Activated CD4-positive, alpha-beta T cell treated with anti-CD3 and anti-CD28 coated beads, Interleukin-2, amount 50 U/mL, for 1 hour (primary cell): ENCODE results near the gene SERINC2.
"Not testable (repeated sequence)": the region's sequence is repeated elsewhere in the genome, so short reads cannot be mapped to it uniquely, and the experiment has no call there.

Experiments used
- DNase-seq: peaks from one replicate; pipeline ENCODE4 v3.0.0-alpha.2; 2020

SERINC2 gene

GRCh38 chr1:31416101-31416736 lies 3.2 kb downstream of the SERINC2 start:
- no peak for DNase-seq

- DNase-seq: no peak
Measured at GRCh38 chr1:31417148-31417547, 4.1 kb downstream of the SERINC2 start.

DNA sequence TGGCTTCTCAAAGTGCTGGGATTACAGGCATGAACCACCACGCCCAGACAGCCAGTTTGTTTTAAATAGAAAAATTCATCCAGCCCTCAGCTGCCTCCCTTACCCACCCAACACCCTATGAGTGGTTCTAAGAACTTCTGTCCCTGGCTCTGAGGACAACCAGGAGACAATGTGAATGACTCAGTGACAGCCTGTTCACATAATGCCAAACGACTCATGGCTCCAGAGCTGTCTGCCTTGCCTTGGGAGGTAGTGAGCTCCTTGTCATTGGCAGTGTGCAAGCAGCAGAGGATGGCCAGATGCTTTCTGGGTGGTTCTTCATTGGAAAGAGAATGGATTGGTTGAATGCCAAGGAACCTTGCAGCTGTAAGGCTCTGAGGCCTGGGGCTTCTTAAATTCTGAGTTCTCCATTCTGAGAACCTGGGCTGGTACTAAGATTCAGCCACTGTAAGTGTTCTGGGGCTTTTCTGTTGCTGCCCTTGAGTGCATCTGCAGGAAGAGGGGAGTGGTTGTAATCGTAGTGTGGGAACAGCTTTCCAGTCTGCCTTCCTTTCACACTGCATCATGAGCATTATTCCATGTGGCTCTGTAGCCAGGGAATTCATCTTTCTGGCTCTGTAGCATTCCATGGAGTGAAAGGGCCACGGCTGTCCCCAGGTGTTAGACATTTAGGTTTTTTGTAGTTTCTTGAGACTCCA lies 5.8 kb downstream of the SERINC2 start:
- no peak for DNase-seq

- DNase-seq: no peak
Measured at GRCh38 chr1:31420716-31421115, 7.7 kb downstream of the SERINC2 start.

- no peak for DNase-seq
Measured at GRCh38 chr1:31421371-31422040, 8.5 kb downstream of the SERINC2 start.

- DNase-seq: peak; percentile 57
Measured at GRCh38 chr1:31422505-31423319, 9.7 kb downstream of the SERINC2 start.

- no peak for DNase-seq
Measured at GRCh38 chr1:31423418-31423947, 10.5 kb downstream of the SERINC2 start.

DNA sequence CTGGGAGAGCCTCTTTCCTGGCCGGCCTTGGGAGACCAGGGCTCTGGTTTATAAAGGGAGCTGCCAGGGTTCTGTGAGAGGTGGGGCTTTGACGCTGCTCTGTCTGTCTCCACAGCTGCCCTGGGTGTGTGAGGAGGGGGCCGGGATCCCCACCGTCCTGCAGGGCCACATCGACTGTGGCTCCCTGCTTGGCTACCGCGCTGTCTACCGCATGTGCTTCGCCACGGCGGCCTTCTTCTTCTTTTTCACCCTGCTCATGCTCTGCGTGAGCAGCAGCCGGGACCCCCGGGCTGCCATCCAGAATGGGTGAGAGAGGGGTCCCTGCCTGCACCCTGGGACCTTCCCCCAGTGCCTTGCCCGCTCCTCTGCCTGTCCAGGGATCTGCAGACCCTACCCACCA lies 11.6 kb downstream of the SERINC2 start:
- no peak for DNase-seq

GRCh38 chr1:31425301-31426081 lies 12.5 kb downstream of the SERINC2 start:
- DNase-seq: no peak

GRCh38 chr1:31426249-31426922 lies 13.4 kb downstream of the SERINC2 start:
- DNase-seq: no peak

DNA sequence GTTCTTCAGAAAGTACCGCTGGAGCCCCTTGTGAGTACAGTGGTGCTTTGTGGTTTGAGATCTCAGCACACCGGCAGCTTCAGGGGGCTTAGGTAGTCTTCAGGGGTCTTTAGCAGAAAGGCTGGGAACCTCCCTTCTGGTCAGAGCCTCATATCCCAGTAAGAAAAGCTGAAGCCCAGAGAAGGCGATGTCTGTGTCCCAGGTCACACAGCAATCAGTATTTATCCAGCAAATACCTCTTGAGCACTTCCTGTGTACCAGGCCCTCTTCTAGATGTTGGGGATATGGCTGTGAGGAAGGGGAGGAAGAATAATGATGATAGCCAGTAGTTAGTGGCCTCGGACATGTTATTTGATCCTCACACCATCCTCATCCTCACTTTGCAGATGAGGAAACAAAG lies 14.3 kb downstream of the SERINC2 start:
- DNase-seq: no peak

GRCh38 chr1:31428436-31429221 lies 15.6 kb downstream of the SERINC2 start:
- DNase-seq: no peak

GRCh38 chr1:31429583-31429982 lies 16.6 kb downstream of the SERINC2 start:
- DNase-seq: no peak

GRCh38 chr1:31431351-31432257 lies 18.6 kb downstream of the SERINC2 start:
- DNase-seq: not testable (repeated sequence)

- DNase-seq: no peak
Measured at GRCh38 chr1:31432592-31433395, 19.8 kb downstream of the SERINC2 start.

GRCh38 chr1:31433396-31433930 lies 20.4 kb downstream of the SERINC2 start:
- no peak for DNase-seq

DNA sequence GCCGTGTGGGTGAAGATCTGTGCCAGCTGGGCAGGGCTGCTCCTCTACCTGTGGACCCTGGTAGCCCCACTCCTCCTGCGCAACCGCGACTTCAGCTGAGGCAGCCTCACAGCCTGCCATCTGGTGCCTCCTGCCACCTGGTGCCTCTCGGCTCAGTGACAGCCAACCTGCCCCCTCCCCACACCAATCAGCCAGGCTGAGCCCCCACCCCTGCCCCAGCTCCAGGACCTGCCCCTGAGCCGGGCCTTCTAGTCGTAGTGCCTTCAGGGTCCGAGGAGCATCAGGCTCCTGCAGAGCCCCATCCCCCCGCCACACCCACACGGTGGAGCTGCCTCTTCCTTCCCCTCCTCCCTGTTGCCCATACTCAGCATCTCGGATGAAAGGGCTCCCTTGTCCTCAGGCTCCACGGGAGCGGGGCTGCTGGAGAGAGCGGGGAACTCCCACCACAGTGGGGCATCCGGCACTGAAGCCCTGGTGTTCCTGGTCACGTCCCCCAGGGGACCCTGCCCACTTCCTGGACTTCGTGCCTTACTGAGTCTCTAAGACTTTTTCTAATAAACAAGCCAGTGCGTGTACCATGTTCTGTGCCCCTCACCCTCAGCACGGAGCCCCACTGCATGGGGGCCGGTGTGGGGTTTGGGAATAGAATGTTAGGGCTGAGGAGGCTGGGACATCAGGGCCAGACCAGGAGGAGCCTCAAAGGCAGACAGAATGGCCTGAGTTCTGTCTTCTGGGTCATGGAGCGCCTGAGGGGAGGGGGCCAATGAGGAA lies 21.3 kb downstream of the SERINC2 start:
- DNase-seq: no peak

GRCh38 chr1:31434979-31435378 lies 22.0 kb downstream of the SERINC2 start:
- no peak for DNase-seq
